ENCODE measurements around the gene LRRC8C.

The LRRC8C gene

DNA sequence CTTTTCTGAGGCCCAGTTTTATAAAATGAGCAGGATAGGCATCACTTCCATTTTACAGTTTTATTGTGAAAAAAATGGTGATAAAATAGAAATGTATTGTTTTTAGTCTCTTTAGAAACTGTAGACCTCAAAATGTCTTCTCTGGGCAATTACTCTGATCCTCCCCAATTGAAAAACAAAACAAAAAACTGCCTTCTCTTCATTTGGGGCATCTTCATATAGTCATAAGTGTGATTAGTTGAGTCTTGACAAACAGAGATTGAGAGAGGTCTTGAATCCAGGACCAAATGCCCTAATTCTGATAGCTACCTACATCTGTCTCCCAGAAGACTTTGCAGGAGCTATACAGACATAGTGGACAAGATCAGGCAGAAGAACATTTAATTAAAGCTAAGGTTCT, 62.9 kb downstream of the LRRC8C start:
- Histone ChIP-seq H4K20me1 (ENCODE audit: control insufficient read depth, insufficient read depth, low read depth, low read length) (no peaks in the 10 kb centered on the region), H3K4me2 (ENCODE audit: low read length) (no peak overlapping the region), H3K4me1 (ENCODE audit: control insufficient read depth, low read length) (peaks cover 28% of the 10 kb centered on the region), H3K27ac (ENCODE audit: low read depth, low read length) (no peak overlapping the region), H3K27me3 (ENCODE audit: control insufficient read depth, low read length) (no peaks in the 10 kb centered on the region), H3K36me3 (ENCODE audit: control insufficient read depth, low read length) (no peaks in the 10 kb centered on the region), H3K9me3 (ENCODE audit: control insufficient read depth, insufficient read depth, low read length) (no peaks in the 10 kb centered on the region), H3K79me2 (ENCODE audit: control insufficient read depth, low read length) (no peaks in the 10 kb centered on the region), H3K9me2 (replicated peaks; ENCODE audit: control insufficient read depth, low read length) (no peaks in the 10 kb centered on the region), H3K4me3 (ENCODE audit: low read length) (no peak overlapping the region), H3F3A (ENCODE audit: control insufficient read depth, insufficient read depth) (no peaks in the 10 kb centered on the region; the same call in none of the 2 replicates)
- no peak for TF ChIP-seq CTCF (IDR thresholded peaks at IDR 0.05; ENCODE audit: low read depth, low read length, poor library complexity, severe bottlenecking)
- TF ChIP-seq EZH2phosphoT487 (IDR thresholded peaks at IDR 0.05; ENCODE audit: borderline replicate concordance, low read length) = no peak

DNA sequence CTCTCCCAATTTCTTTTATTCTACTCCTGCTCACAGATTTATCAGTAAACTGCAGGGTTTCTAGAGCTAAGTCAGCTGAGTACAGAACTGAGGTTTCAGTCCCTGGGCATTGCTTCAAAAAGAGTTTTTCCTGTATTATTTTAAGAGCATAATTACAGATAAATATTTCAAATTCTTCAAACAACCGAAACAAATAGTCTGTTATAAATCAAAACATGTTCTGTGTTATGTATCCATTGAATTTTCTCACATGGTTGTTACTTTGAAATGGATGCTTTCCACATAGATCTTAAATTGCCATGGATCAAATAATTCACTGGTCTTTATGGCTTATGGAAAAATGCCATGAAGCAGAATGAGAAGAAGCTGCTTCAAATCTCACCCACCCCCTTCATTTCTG, 64.5 kb downstream of the LRRC8C start:
- Histone ChIP-seq H3K9me3 (ENCODE audit: control insufficient read depth, insufficient read depth, low read length) (no peaks in the 10 kb centered on the region), H4K20me1 (ENCODE audit: control insufficient read depth, insufficient read depth, low read depth, low read length) (no peaks in the 10 kb centered on the region), H3K4me1 (ENCODE audit: control insufficient read depth, low read length) (peaks cover 26% of the 10 kb centered on the region), H3F3A (ENCODE audit: control insufficient read depth, insufficient read depth) (no peaks in the 10 kb centered on the region), H3K27ac (ENCODE audit: low read depth, low read length) (no peak overlapping the region), H3K4me2 (ENCODE audit: low read length) (no peak overlapping the region), H3K4me3 (ENCODE audit: low read length) (no peak overlapping the region), H3K9me2 (replicated peaks; ENCODE audit: control insufficient read depth, low read length) (no peaks in the 10 kb centered on the region), H3K27me3 (ENCODE audit: control insufficient read depth, low read length) (no peaks in the 10 kb centered on the region), H3K79me2 (ENCODE audit: control insufficient read depth, low read length) (no peaks in the 10 kb centered on the region), H3K36me3 (ENCODE audit: control insufficient read depth, low read length) (no peaks in the 10 kb centered on the region)
- TF ChIP-seq CTCF (IDR thresholded peaks at IDR 0.05; ENCODE audit: low read depth, low read length, poor library complexity, severe bottlenecking) = no peak
- TF ChIP-seq EZH2phosphoT487 (IDR thresholded peaks at IDR 0.05; ENCODE audit: borderline replicate concordance, low read length) = no peak

- H3K79me2 ChIP-seq (ENCODE audit: control insufficient read depth, low read length) = no peaks in the 10 kb centered on the region
- peaks cover 19% of the 10 kb centered on the region for H3K4me1 ChIP-seq (ENCODE audit: control insufficient read depth, low read length)
- H3F3A ChIP-seq (ENCODE audit: control insufficient read depth, insufficient read depth) = no peaks in the 10 kb centered on the region
- H3K27me3 ChIP-seq (ENCODE audit: control insufficient read depth, low read length) = no peaks in the 10 kb centered on the region
- H3K9me3 ChIP-seq (ENCODE audit: control insufficient read depth, insufficient read depth, low read length) = no peaks in the 10 kb centered on the region
- no peak overlapping the region for H3K4me2 ChIP-seq (ENCODE audit: low read length)
- no peaks in the 10 kb centered on the region for H3K9me2 ChIP-seq (replicated peaks; ENCODE audit: control insufficient read depth, low read length)
- no peaks in the 10 kb centered on the region for H4K20me1 ChIP-seq (ENCODE audit: control insufficient read depth, insufficient read depth, low read depth, low read length)
- no peaks in the 10 kb centered on the region for H3K36me3 ChIP-seq (ENCODE audit: control insufficient read depth, low read length)
- no peak overlapping the region for H3K4me3 ChIP-seq (ENCODE audit: low read length)
- H3K27ac ChIP-seq (ENCODE audit: low read depth, low read length) = no peak overlapping the region
- TF ChIP-seq EZH2phosphoT487 (IDR thresholded peaks at IDR 0.05; ENCODE audit: borderline replicate concordance, low read length) (no peak), CTCF (IDR thresholded peaks at IDR 0.05; ENCODE audit: low read depth, low read length, poor library complexity, severe bottlenecking) (no peak)
Measured at GRCh38 chr1:89698020-89698560, 65.2 kb downstream of the LRRC8C start.

Data from DOHH2 (cell line).